Esophagus muscularis mucosa (tissue), 3 donors: ENCODE results near the gene OR1D5.

Experiments used
- POLR2AphosphoS5 ChIP-seq, 2 donors: sonication (generic); formaldehyde crosslinking; IDR thresholded peaks; one replicate each; pipeline ENCODE4 v1.6.1; 2017; ENCODE audit warnings: antibody characterized with exemption in 2 of 2
- TF ChIP-seq, protein P1 (sequence below), 3 experiments: fragments of 200-600 bp in 2 of 3; fragments of 450-650 bp in 1 of 3; sonication (generic) in 2 of 3; IDR thresholded peaks; one replicate each; pipeline ENCODE4 v1.5.1; 2017 to 2019; ENCODE audit warnings: antibody characterized with exemption in 3 of 3, mild to moderate bottlenecking in 2 of 3, moderate library complexity in 1 of 3

DNA sequence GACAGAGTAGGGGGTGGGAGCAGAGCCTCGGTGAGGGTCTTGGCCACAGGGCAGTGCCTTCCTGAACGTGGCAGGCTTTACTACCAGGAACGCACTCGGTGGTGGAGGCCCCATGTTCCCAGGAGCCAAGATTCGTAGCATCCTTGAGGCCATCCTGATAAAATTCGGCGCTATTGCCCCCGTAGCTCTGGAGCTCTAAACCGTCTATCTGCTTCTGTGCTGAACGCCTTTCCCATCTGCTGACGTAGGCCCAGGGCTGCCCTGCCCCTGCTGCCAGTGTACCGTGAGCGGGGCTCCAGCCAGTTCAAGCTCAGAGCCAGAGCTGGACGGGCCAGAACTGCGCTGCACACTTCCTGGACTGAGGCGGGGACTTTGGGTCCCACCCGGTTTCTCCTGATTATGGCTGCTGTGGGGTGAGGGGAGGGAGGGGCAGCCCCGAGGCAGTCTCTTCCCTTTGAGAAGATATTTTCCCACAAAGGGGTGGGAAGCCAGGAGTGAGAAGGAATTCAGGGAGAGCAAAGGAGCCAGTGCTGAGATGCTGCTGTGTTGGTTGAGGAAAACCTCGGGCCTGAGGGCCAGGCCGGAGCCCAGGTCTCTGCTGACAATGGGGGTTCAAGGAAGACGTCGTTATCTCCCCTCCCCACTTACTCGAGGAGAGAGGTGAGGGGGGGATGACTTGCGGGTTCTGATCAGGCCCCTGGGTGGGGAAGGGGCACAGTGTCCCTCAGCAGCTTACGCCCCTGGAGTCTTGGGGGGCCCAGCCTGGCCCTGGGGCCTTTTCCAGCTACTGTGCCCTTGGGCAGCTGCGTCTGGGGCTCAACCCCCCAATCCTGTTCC, 29.4 kb downstream of the OR1D5 start:
- TF ChIP-seq, protein P1, sequence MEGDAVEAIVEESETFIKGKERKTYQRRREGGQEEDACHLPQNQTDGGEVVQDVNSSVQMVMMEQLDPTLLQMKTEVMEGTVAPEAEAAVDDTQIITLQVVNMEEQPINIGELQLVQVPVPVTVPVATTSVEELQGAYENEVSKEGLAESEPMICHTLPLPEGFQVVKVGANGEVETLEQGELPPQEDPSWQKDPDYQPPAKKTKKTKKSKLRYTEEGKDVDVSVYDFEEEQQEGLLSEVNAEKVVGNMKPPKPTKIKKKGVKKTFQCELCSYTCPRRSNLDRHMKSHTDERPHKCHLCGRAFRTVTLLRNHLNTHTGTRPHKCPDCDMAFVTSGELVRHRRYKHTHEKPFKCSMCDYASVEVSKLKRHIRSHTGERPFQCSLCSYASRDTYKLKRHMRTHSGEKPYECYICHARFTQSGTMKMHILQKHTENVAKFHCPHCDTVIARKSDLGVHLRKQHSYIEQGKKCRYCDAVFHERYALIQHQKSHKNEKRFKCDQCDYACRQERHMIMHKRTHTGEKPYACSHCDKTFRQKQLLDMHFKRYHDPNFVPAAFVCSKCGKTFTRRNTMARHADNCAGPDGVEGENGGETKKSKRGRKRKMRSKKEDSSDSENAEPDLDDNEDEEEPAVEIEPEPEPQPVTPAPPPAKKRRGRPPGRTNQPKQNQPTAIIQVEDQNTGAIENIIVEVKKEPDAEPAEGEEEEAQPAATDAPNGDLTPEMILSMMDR (IDR thresholded peaks at IDR 0.05): no peak
- no peak for TF ChIP-seq POLR2AphosphoS5 (IDR thresholded peaks at IDR 0.05)
